H1 (cell line): ENCODE data around the gene KRTAP3-2. TPM values are rescaled to one million over a fixed set of nuclear protein-coding genes. Genes with fewer than 3 reads are reported as not detected.

Experiments used
- GTF2F1 ChIP-seq: IDR thresholded peaks from 2 replicates; pipeline ENCODE4 v1.6.1; 2012; ENCODE audit warnings: low read depth, low read length, improper control_type of control experiment, borderline replicate concordance
- JUND ChIP-seq: IDR thresholded peaks from 2 replicates; pipeline ENCODE4 v1.6.1; 2011; ENCODE audit warnings: mild to moderate bottlenecking, improper control_type of control experiment, low read length
- RFX5 ChIP-seq: IDR thresholded peaks from 2 replicates; pipeline ENCODE4 v1.6.1; 2011; ENCODE audit warnings: low read depth, low read length, improper control_type of control experiment, borderline replicate concordance
- SIX5 ChIP-seq: IDR thresholded peaks from 2 replicates; pipeline ENCODE4 v1.6.1; 2011; ENCODE audit warnings: mild to moderate bottlenecking, low read depth, low read length
- polyA plus RNA-seq, 7 experiments: library from polyadenylated mRNA; depleted of rRNA in 3 of 7; stranded (reverse) in 5 of 7; unstranded in 2 of 7; fragments of >200 nt in 5 of 7; fragments of 200-250 nt in 2 of 7; gene quantifications; 1 replicate in 5 of 7; 2 replicates in 1 of 7; 4 replicates in 1 of 7; pipeline versions ENCODE4 v1.2.1 to v1.2.3, GENCODE V29; 2011 to 2013; ENCODE audit warnings: missing spikeins in 2 of 7, mixed read lengths in 2 of 7
- total RNA-seq: library from RNA; stranded (reverse); fragmentation: NEBNext Ultra II Directional; extraction: Animal tissue kit (Norgen Biotek cat#: 25700); gene quantifications from 2 replicates; pipeline ENCODE4 v1.2.1, GENCODE V29; 2021

The KRTAP3-2 gene
- total and polyA plus RNA-seq, 2 of the 8 experiments (the other 6 are each of a cell fraction or from before 2014, with no cell fraction given), result not detected

- TF ChIP-seq RFX5 (no peak), SIX5 (no peak), GTF2F1 (no peak), JUND (no peak)
- TF ChIP-seq, all 59 proteins: peak for 0
Observed at GRCh38 chr17:41009936-41010335, 10.2 kb upstream of the KRTAP3-2 start (continued).
